ENCODE data around the gene BCAS3. TPM values are rescaled to one million over a fixed set of nuclear protein-coding genes. Genes with fewer than 3 reads are reported as not detected.

Gene BCAS3
- total RNA-seq, 1 donor from 2014 or later, result 35.7 TPM

DNA sequence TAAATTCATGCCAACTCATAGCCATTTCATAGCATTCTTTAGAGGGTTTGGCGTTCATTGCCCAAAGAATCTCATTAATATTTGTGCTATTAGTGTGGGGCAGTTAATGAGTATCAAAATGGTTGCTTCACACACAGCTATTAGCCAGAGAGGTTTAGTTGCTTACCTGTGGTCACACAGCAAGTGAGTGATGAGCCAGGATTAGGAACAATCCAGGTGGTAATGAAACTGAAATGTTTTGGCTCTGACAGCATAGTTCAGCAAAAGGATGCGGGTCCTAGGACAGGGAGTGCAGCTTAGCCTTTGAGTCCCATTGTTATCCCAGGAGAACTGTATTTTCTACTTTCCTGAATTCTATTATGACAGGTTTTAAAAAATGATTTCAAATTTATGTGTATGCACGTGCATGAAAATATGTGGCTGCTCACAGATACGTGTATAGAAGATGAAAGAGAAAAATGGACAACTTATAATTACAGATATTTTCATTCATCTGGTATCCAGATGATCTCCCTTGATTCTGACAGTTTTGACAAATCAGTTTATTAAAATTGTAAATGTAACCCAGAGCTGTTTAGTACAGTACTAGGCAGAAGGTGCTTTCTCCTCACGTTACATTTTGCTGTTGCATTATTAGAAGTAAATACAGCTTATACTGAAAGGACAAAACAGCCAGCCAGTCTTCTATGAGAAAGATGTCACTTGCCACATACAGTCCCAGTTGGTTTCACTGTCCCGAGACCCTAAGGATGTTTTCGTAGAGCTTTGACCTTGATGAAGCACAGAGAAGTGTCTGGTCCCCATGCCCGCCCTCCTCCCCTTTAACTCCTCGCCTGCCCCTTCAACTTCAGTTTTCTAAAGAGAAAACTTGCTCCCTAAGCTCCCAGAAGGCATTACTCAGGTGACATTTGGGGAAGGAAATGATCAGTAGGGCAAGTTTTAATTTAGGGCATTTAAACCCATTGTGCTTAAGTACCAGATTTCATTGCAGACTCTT lies 622.2 kb downstream of the BCAS3 start:
- Mint-ChIP-seq H3K4me3 (ENCODE audit: unreplicated experiment) (no peak overlapping the region), H3K9me3 (ENCODE audit: unreplicated experiment) (no peaks in the 10 kb centered on the region), H3K36me3 (ENCODE audit: unreplicated experiment) (no peaks in the 10 kb centered on the region), H3K27ac (ENCODE audit: unreplicated experiment) (no peak overlapping the region), H3K4me1 (ENCODE audit: unreplicated experiment) (peaks cover 10% of the 10 kb centered on the region), H3K27me3 (ENCODE audit: unreplicated experiment) (no peaks in the 10 kb centered on the region)
- no peak for DNase-seq (ENCODE audit: extremely low spot score, unreplicated experiment)
- TF ChIP-seq, protein P1, sequence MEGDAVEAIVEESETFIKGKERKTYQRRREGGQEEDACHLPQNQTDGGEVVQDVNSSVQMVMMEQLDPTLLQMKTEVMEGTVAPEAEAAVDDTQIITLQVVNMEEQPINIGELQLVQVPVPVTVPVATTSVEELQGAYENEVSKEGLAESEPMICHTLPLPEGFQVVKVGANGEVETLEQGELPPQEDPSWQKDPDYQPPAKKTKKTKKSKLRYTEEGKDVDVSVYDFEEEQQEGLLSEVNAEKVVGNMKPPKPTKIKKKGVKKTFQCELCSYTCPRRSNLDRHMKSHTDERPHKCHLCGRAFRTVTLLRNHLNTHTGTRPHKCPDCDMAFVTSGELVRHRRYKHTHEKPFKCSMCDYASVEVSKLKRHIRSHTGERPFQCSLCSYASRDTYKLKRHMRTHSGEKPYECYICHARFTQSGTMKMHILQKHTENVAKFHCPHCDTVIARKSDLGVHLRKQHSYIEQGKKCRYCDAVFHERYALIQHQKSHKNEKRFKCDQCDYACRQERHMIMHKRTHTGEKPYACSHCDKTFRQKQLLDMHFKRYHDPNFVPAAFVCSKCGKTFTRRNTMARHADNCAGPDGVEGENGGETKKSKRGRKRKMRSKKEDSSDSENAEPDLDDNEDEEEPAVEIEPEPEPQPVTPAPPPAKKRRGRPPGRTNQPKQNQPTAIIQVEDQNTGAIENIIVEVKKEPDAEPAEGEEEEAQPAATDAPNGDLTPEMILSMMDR (IDR thresholded peaks at IDR 0.05), result no peak

DNA sequence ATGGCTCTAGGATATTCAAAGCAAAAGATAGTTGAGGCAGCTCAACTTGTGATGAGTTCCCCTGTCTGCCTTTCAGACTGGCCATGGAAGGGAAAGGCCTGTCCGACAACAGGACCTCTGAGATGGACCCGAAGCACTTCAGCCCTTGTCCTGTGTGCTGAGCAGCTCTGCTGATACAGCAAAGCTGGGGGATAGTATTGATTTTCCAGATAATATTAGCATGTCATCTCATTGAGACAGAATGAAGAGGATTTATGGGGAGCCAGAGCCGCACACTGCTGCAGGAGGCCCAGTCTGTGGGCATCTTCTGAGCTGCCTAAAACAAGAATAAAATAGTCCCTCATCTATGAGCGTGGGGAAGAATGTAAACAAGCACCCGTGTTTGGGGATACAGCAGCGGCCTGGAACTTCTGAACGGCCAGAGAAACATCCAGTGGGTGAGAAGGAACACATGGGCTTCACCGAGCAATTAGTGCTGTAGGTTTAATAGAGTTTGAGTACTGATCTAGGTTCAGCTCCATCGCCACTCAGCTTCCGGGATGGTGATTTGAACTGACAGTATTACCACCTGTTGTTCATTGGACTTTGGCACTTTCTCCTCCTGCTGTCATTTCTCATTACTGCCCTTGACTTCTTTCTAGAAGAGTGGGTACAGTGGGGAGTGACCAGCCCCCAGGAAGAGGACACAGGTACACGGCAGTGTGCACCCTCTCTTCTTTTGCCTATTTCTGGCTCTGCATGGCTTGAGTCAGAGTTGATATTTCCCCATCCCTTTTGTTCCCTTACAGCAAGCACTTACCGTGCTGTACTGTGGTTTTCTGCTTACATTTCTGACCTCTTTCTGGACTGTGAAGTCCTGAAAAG lies 625.5 kb downstream of the BCAS3 start:
- peaks cover 12% of the 10 kb centered on the region for H3K4me1 Mint-ChIP-seq (ENCODE audit: unreplicated experiment)
- no peaks in the 10 kb centered on the region for H3K9me3 Mint-ChIP-seq (ENCODE audit: unreplicated experiment)
- H3K27ac Mint-ChIP-seq (ENCODE audit: unreplicated experiment), result no peak overlapping the region
- no peaks in the 10 kb centered on the region for H3K36me3 Mint-ChIP-seq (ENCODE audit: unreplicated experiment)
- no peaks in the 10 kb centered on the region for H3K27me3 Mint-ChIP-seq (ENCODE audit: unreplicated experiment)
- H3K4me3 Mint-ChIP-seq (ENCODE audit: unreplicated experiment), result no peak overlapping the region
- TF ChIP-seq, protein P1 (IDR thresholded peaks at IDR 0.05), result no peak
- no peak for DNase-seq (ENCODE audit: extremely low spot score, unreplicated experiment)

DNA sequence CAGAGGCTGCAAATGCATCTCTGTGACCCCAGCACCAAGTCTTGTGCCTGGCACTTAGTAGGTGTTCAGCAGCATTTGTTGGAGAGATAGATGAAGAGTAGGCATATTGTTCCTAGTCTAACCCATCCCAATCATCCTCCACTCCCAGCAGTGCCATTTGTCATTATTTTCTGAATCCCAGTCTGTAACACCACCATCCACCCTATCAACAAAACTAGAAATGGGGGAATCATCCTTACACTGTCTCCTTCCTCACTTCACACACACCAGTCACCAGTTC lies 626.1 kb downstream of the BCAS3 start:
- Mint-ChIP-seq H3K4me1 (ENCODE audit: unreplicated experiment) (peaks cover 17% of the 10 kb centered on the region), H3K27me3 (ENCODE audit: unreplicated experiment) (no peaks in the 10 kb centered on the region), H3K9me3 (ENCODE audit: unreplicated experiment) (no peaks in the 10 kb centered on the region), H3K27ac (ENCODE audit: unreplicated experiment) (no peak overlapping the region), H3K4me3 (ENCODE audit: unreplicated experiment) (no peak overlapping the region), H3K36me3 (ENCODE audit: unreplicated experiment) (no peaks in the 10 kb centered on the region)
- TF ChIP-seq, protein P1 (IDR thresholded peaks at IDR 0.05), result no peak
- DNase-seq (ENCODE audit: extremely low spot score, unreplicated experiment), result no peak

DNA sequence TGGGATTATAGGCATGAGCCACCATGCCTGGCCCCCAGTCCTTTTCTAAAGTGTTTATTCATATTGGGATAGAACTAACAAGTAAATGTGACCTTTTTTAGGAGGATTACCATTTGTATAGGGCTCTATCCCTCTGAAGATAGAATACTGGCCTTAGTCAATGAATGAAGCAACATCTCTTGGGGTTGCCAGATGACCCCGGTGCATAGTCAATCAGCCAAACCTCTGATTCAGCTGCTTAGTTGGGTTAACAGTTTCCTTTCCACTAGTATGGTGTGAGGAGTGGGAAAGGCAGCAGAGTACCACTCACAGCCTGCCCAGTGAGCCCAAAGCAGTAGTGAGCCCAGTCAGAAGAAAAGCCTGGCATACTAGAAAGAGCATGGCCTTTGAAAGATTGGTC lies 627.4 kb downstream of the BCAS3 start:
- H3K4me1 Mint-ChIP-seq (ENCODE audit: unreplicated experiment), result peaks cover 27% of the 10 kb centered on the region
- TF ChIP-seq, protein P1 (IDR thresholded peaks at IDR 0.05), result no peak

DNA sequence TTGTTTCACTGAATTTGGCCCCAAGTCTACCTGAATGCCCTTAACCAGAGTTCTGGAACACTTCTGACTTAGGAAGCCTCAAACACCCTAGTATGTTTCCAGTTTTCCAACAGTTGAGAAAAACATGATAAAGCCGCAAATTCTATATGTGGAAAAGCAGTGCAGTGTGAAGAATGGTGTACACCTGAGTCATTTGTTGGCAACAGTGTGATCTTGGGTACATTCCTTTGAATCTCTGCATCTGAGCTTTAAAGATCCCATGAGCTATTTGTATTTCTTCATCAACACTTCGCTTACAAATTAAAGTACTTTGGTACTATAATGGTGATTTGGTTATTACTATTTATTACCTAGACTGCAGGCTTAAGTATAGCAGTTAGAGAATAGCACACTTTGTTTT lies 628.4 kb downstream of the BCAS3 start:
- DNase-seq (ENCODE audit: extremely low spot score, unreplicated experiment), result no peak
- H3K36me3 Mint-ChIP-seq (ENCODE audit: unreplicated experiment), result no peaks in the 10 kb centered on the region
- no peaks in the 10 kb centered on the region for H3K27me3 Mint-ChIP-seq (ENCODE audit: unreplicated experiment)
- peaks cover 25% of the 10 kb centered on the region for H3K4me1 Mint-ChIP-seq (ENCODE audit: unreplicated experiment)
- H3K27ac Mint-ChIP-seq (ENCODE audit: unreplicated experiment), result no peak overlapping the region
- TF ChIP-seq, protein P1 (IDR thresholded peaks at IDR 0.05), result no peak
- H3K9me3 Mint-ChIP-seq (ENCODE audit: unreplicated experiment), result no peaks in the 10 kb centered on the region
- no peak overlapping the region for H3K4me3 Mint-ChIP-seq (ENCODE audit: unreplicated experiment)

More for the DNA sequence above, 627.4 kb downstream of the BCAS3 start:
- H3K4me3 Mint-ChIP-seq (ENCODE audit: unreplicated experiment), result no peak overlapping the region
- no peak for DNase-seq (ENCODE audit: extremely low spot score, unreplicated experiment)
- no peaks in the 10 kb centered on the region for H3K9me3 Mint-ChIP-seq (ENCODE audit: unreplicated experiment)
- H3K27ac Mint-ChIP-seq (ENCODE audit: unreplicated experiment), result no peak overlapping the region
- no peaks in the 10 kb centered on the region for H3K36me3 Mint-ChIP-seq (ENCODE audit: unreplicated experiment)
- H3K27me3 Mint-ChIP-seq (ENCODE audit: unreplicated experiment), result no peaks in the 10 kb centered on the region
